PFSK-1 (cell line): Measurements from ENCODE around the gene BAG1.
A peak's percentile ranks its signal among the peaks of the same experiment; 100 is the strongest.

Experiments used
- POLR2AphosphoS5 ChIP-seq: IDR thresholded peaks from 2 replicates; pipeline ENCODE4 v1.6.1; 2012; ENCODE audit warnings: low read depth, mild to moderate bottlenecking, control low read depth, low read length, moderate library complexity
- REST ChIP-seq, 2 experiments: IDR thresholded peaks; 2 replicates each; pipeline versions ENCODE4 v1.6.1 to v1.8.0; 2011 to 2012; ENCODE audit warnings: low read depth in 2 of 2, low read length in 2 of 2, control low read depth in 1 of 2, inconsistent platforms in 1 of 2, mild to moderate bottlenecking in 1 of 2, moderate library complexity in 1 of 2; ENCODE audit not compliant: insufficient read depth in 1 of 2
- TAF1 ChIP-seq: IDR thresholded peaks from 2 replicates; pipeline ENCODE4 v1.6.1; 2012; ENCODE audit warnings: low read length, control low read depth, borderline replicate concordance; ENCODE audit not compliant: insufficient read depth

- TF ChIP-seq TAF1 (peak; percentile 37; the same call in 1 of the 2 replicates), REST (IDR thresholded peaks at IDR 0.05; ENCODE audit: insufficient read depth in 1 of 2, low read depth in 2 of 2, low read length in 2 of 2) (no peak), POLR2AphosphoS5 (peak; percentile 64; the same call in 1 of the 2 replicates)
Measured at GRCh38 chr9:33264473-33265177, at the start of gene BAG1, which contains the start of gene CHMP5.
